Trophoblast cell (in vitro differentiated cells and primary cell): Measurements from ENCODE around the gene USP33.

ENCODE experiments used
- DNase-seq, 2 donors: peaks; one replicate each; pipeline ENCODE4 v3.0.0-alpha.2; 2016
- H2AFZ ChIP-seq: 2 replicates; pipeline ENCODE4 v1.6.1; 2013; ENCODE audit warnings: low read length, moderate library complexity, mild to moderate bottlenecking; ENCODE audit not compliant: insufficient read depth, poor library complexity
- H2AK5ac ChIP-seq: 2 replicates; pipeline ENCODE4 v1.6.1; 2013; ENCODE audit warnings: mild to moderate bottlenecking, low read length
- H2BK120ac ChIP-seq: 2 replicates; pipeline ENCODE4 v1.6.1; 2013; ENCODE audit warnings: low read length, mild to moderate bottlenecking, moderate library complexity; ENCODE audit not compliant: insufficient read depth, poor library complexity
- H2BK12ac ChIP-seq: 2 replicates; pipeline ENCODE4 v1.6.1; 2013; ENCODE audit warnings: mild to moderate bottlenecking, low read length, moderate library complexity
- H2BK5ac ChIP-seq: 2 replicates; pipeline ENCODE4 v1.6.1; 2013; ENCODE audit warnings: low read length, low read depth, moderate library complexity, mild to moderate bottlenecking; ENCODE audit not compliant: poor library complexity
- H3K14ac ChIP-seq: 2 replicates; pipeline ENCODE4 v1.6.1; 2013; ENCODE audit warnings: mild to moderate bottlenecking, low read length
- H3K18ac ChIP-seq: 2 replicates; pipeline ENCODE4 v1.6.1; 2013; ENCODE audit warnings: mild to moderate bottlenecking, low read length
- H3K23ac ChIP-seq: 2 replicates; pipeline ENCODE4 v1.6.1; 2013; ENCODE audit warnings: low read length
- H3K27ac ChIP-seq: 2 replicates; pipeline ENCODE4 v1.5.1; 2013; ENCODE audit warnings: low read depth, mild to moderate bottlenecking, inconsistent platforms, low read length, moderate library complexity
- H3K27me3 ChIP-seq: 2 replicates; pipeline ENCODE4 v1.6.1; 2013; ENCODE audit warnings: inconsistent platforms, mild to moderate bottlenecking, low read length, moderate library complexity; ENCODE audit not compliant: insufficient read depth
- H3K36me3 ChIP-seq, 2 experiments: 1 replicate in 1 of 2; 2 replicates in 1 of 2; pipeline ENCODE4 v1.6.1; 2013; ENCODE audit warnings: low read length in 2 of 2, mild to moderate bottlenecking in 2 of 2, moderate library complexity in 1 of 2; ENCODE audit not compliant: insufficient read depth in 2 of 2, control insufficient read depth in 1 of 2
- H3K4ac ChIP-seq: 2 replicates; pipeline ENCODE4 v1.6.1; 2013; ENCODE audit warnings: low read depth, mild to moderate bottlenecking, low read length, moderate library complexity
- H3K4me1 ChIP-seq, 2 experiments: 1 replicate in 1 of 2; 2 replicates in 1 of 2; pipeline ENCODE4 v1.6.1; 2013; ENCODE audit warnings: low read length in 2 of 2, mild to moderate bottlenecking in 2 of 2, moderate library complexity in 1 of 2; ENCODE audit not compliant: insufficient read depth in 2 of 2, control insufficient read depth in 1 of 2
- H3K4me2 ChIP-seq: 2 replicates; pipeline ENCODE4 v1.6.1; 2013; ENCODE audit warnings: inconsistent platforms, mild to moderate bottlenecking, low read length, moderate library complexity
- H3K4me3 ChIP-seq: 2 replicates; pipeline ENCODE4 v1.5.1; 2013; ENCODE audit warnings: mild to moderate bottlenecking, low read depth, low read length, inconsistent platforms
- H3K79me1 ChIP-seq: one replicate; pipeline ENCODE4 v1.6.1; 2013; ENCODE audit warnings: low read length
- H3K79me2 ChIP-seq: 2 replicates; pipeline ENCODE4 v1.6.1; 2013; ENCODE audit warnings: low read length, mild to moderate bottlenecking; ENCODE audit not compliant: control insufficient read depth, insufficient read depth, poor library complexity
- H3K9ac ChIP-seq: 2 replicates; pipeline ENCODE4 v1.6.1; 2013; ENCODE audit warnings: mild to moderate bottlenecking, low read length
- H3K9me3 ChIP-seq: 2 replicates; pipeline ENCODE4 v1.6.1; 2013; ENCODE audit warnings: low read depth, mild to moderate bottlenecking, control low read depth, inconsistent platforms, low read length; ENCODE audit not compliant: insufficient read depth
- H4K12ac ChIP-seq: 2 replicates; pipeline ENCODE4 v1.6.1; 2013; ENCODE audit warnings: low read depth, mild to moderate bottlenecking, low read length, moderate library complexity
- H4K8ac ChIP-seq: 2 replicates; pipeline ENCODE4 v1.6.1; 2013; ENCODE audit warnings: low read depth, mild to moderate bottlenecking, low read length, moderate library complexity
- H4K91ac ChIP-seq: one replicate; pipeline ENCODE4 v1.6.1; 2013; ENCODE audit warnings: low read depth, mild to moderate bottlenecking, low read length, moderate library complexity
- WGBS: extraction: QIAGEN DNeasy Blood & Tissue Kit; methylation state at CpG from one replicate; pipeline ENCODE4 v1.1.7; 2013; ENCODE audit warnings: missing lambda C conversion rate; ENCODE audit not compliant: insufficient read length, insufficient coverage; ENCODE audit errors: extremely low coverage; 5-methylcytosine and 5-hydroxymethylcytosine counted together

The USP33 gene

GRCh38 chr1:77739235-77739634 lies 20.4 kb downstream of the USP33 start:
- Histone ChIP-seq H2AFZ (no peak overlapping the region), H4K91ac (no peak overlapping the region), H3K27ac (no peak overlapping the region), H3K79me2 (no peaks in the 10 kb centered on the region), H3K4me3 (no peak overlapping the region), H3K9ac (no peak overlapping the region), H2BK12ac (no peak overlapping the region), H3K4me2 (no peak overlapping the region), H3K4me1 (no peaks in the 10 kb centered on the region), H4K12ac (no peak overlapping the region), H3K79me1 (no peaks in the 10 kb centered on the region), H3K4ac (no peak overlapping the region), H2AK5ac (no peak overlapping the region), H3K9me3 (no peaks in the 10 kb centered on the region), H3K23ac (no peak overlapping the region), H2BK120ac (no peak overlapping the region), H3K14ac (no peak overlapping the region), H3K18ac (no peak overlapping the region), H3K36me3 (peaks cover 2 to 5% of the 10 kb centered on the region in 2 experiments), H4K8ac (no peak overlapping the region), H3K27me3 (no peaks in the 10 kb centered on the region), H2BK5ac (no peak overlapping the region)
- no CpG with 5 or more reads among the region's 1 CpG for WGBS
- DNase-seq = no peak

GRCh38 chr1:77732090-77732489 lies 27.6 kb downstream of the USP33 start:
- Histone ChIP-seq H3K79me2 (no peaks in the 10 kb centered on the region), H2BK5ac (no peak overlapping the region), H2BK12ac (no peak overlapping the region), H3K4ac (no peak overlapping the region), H3K79me1 (no peaks in the 10 kb centered on the region), H2AFZ (no peak overlapping the region), H3K14ac (no peak overlapping the region), H3K23ac (no peak overlapping the region), H3K27me3 (no peaks in the 10 kb centered on the region), H3K9me3 (no peaks in the 10 kb centered on the region), H3K27ac (no peak overlapping the region), H2BK120ac (no peak overlapping the region), H4K91ac (no peak overlapping the region), H3K36me3 (peaks cover 4 to 7% of the 10 kb centered on the region in 2 experiments), H4K12ac (no peak overlapping the region), H3K9ac (no peak overlapping the region), H3K4me3 (no peak overlapping the region), H2AK5ac (no peak overlapping the region), H3K4me1 (no peaks in the 10 kb centered on the region), H3K4me2 (no peak overlapping the region), H4K8ac (no peak overlapping the region), H3K18ac (no peak overlapping the region)
- WGBS = no CpG with 5 or more reads among the region's 1 CpG
- no peak for DNase-seq

GRCh38 chr1:77725706-77726105 lies 33.9 kb downstream of the USP33 start:
- H2BK120ac ChIP-seq = no peak overlapping the region
- no peak overlapping the region for H4K91ac ChIP-seq
- no peak overlapping the region for H3K18ac ChIP-seq
- H3K9ac ChIP-seq = no peak overlapping the region
- WGBS = no CpG with 5 or more reads among the region's 4 CpGs
- no peaks in the 10 kb centered on the region for H3K79me2 ChIP-seq
- no peak overlapping the region for H3K14ac ChIP-seq
- no peak overlapping the region for H3K4me3 ChIP-seq
- H3K79me1 ChIP-seq = no peaks in the 10 kb centered on the region
- no peak overlapping the region for H4K12ac ChIP-seq
- no peak for DNase-seq
- H3K27ac ChIP-seq = no peak overlapping the region
- H3K4me2 ChIP-seq = no peak overlapping the region
- no peak overlapping the region for H2AFZ ChIP-seq
- peaks cover 9 to 13% of the 10 kb centered on the region in 2 experiments for H3K36me3 ChIP-seq
- no peak overlapping the region for H2AK5ac ChIP-seq
- H3K4me1 ChIP-seq = no peaks in the 10 kb centered on the region
- H3K23ac ChIP-seq = no peak overlapping the region
- H3K4ac ChIP-seq = no peak overlapping the region
- H2BK12ac ChIP-seq = no peak overlapping the region
- no peak overlapping the region for H4K8ac ChIP-seq
- H3K27me3 ChIP-seq = no peaks in the 10 kb centered on the region
- H2BK5ac ChIP-seq = no peak overlapping the region
- H3K9me3 ChIP-seq = no peaks in the 10 kb centered on the region

- Histone ChIP-seq H3K18ac (no peak overlapping the region), H3K79me1 (no peaks in the 10 kb centered on the region), H3K23ac (no peak overlapping the region), H4K8ac (no peak overlapping the region), H3K27me3 (no peaks in the 10 kb centered on the region), H2AFZ (no peak overlapping the region), H3K27ac (no peak overlapping the region), H3K4ac (no peak overlapping the region), H3K9me3 (no peaks in the 10 kb centered on the region), H3K9ac (no peak overlapping the region), H3K4me2 (no peak overlapping the region), H2BK5ac (no peak overlapping the region), H4K91ac (no peak overlapping the region), H3K79me2 (no peaks in the 10 kb centered on the region), H3K4me1 (no peaks in the 10 kb centered on the region), H2AK5ac (no peak overlapping the region), H3K4me3 (no peak overlapping the region), H3K36me3 (peaks cover 12 to 14% of the 10 kb centered on the region in 2 experiments), H3K14ac (no peak overlapping the region), H4K12ac (no peak overlapping the region), H2BK12ac (no peak overlapping the region), H2BK120ac (no peak overlapping the region)
- DNase-seq = no peak
- no CpG with 5 or more reads among the region's 2 CpGs for WGBS
These were observed 41.5 kb downstream of the USP33 start for GRCh38 chr1:77718181-77718580.
